H9 (cell line): ENCODE data around the gene UBE3C. TPM values are rescaled to one million over a fixed set of nuclear protein-coding genes. Genes with fewer than 3 reads are reported as not detected.

ENCODE experiments used
- DNase-seq: peaks from one replicate; pipeline ENCODE4 v3.0.0-alpha.2; 2017
- H2AFZ ChIP-seq: one replicate; pipeline ENCODE4 v1.6.1; 2013; ENCODE audit warnings: mild to moderate bottlenecking, low read length, control low read depth, moderate library complexity
- H2AK5ac ChIP-seq: 2 replicates; pipeline ENCODE4 v1.6.1; 2013; ENCODE audit warnings: low read length, control low read depth, mixed read lengths; ENCODE audit not compliant: insufficient read length
- H2BK120ac ChIP-seq: one replicate; pipeline ENCODE4 v1.6.1; 2013; ENCODE audit warnings: low read depth, mild to moderate bottlenecking, low read length, control low read depth, inconsistent platforms; ENCODE audit not compliant: poor library complexity, severe bottlenecking
- H2BK12ac ChIP-seq: 2 replicates; pipeline ENCODE4 v1.6.1; 2013; ENCODE audit warnings: low read length, control low read depth, mixed read lengths, low read depth; ENCODE audit not compliant: insufficient read length
- H2BK15ac ChIP-seq: 2 replicates; pipeline ENCODE4 v1.6.1; 2013; ENCODE audit warnings: low read depth, low read length, control low read depth
- H2BK20ac ChIP-seq: one replicate; pipeline ENCODE4 v1.6.1; 2013; ENCODE audit warnings: low read depth, mild to moderate bottlenecking, low read length, control low read depth, inconsistent platforms; ENCODE audit not compliant: poor library complexity, severe bottlenecking
- H2BK5ac ChIP-seq: 2 replicates; pipeline ENCODE4 v1.6.1; 2013; ENCODE audit warnings: low read length, control low read depth, mixed read lengths; ENCODE audit not compliant: insufficient read length
- H3K14ac ChIP-seq: 2 replicates; pipeline ENCODE4 v1.6.1; 2013; ENCODE audit warnings: low read length, control low read depth; ENCODE audit not compliant: insufficient read depth
- H3K18ac ChIP-seq: 2 replicates; pipeline ENCODE4 v1.6.1; 2013; ENCODE audit warnings: low read depth, mild to moderate bottlenecking, mixed read lengths, low read length, control low read depth; ENCODE audit not compliant: insufficient read length
- H3K23ac ChIP-seq: 2 replicates; pipeline ENCODE4 v1.6.1; 2013; ENCODE audit warnings: low read length, control low read depth, mixed read lengths, low read depth; ENCODE audit not compliant: insufficient read length
- H3K23me2 ChIP-seq: 2 replicates; pipeline ENCODE4 v1.6.1; 2013; ENCODE audit warnings: low read depth, mild to moderate bottlenecking, mixed read lengths, low read length, control low read depth; ENCODE audit not compliant: insufficient read length, poor library complexity, severe bottlenecking
- H3K27ac ChIP-seq: 2 replicates; pipeline ENCODE4 v1.5.1; 2013; ENCODE audit warnings: low read length, control low read depth, mixed read lengths, low read depth; ENCODE audit not compliant: insufficient read length
- H3K27me3 ChIP-seq: 2 replicates; pipeline ENCODE4 v1.6.1; 2013; ENCODE audit warnings: low read length, control low read depth, inconsistent platforms; ENCODE audit not compliant: insufficient read depth
- H3K4ac ChIP-seq: 2 replicates; pipeline ENCODE4 v1.6.1; 2013; ENCODE audit warnings: low read depth, mild to moderate bottlenecking, control low read depth, inconsistent platforms, low read length, moderate library complexity
- H3K4me1 ChIP-seq: 2 replicates; pipeline ENCODE4 v1.6.1; 2013; ENCODE audit warnings: low read length, control low read depth, inconsistent platforms; ENCODE audit not compliant: insufficient read depth
- H3K4me2 ChIP-seq: 2 replicates; pipeline ENCODE4 v1.6.1; 2013; ENCODE audit warnings: low read length, control low read depth, mixed read lengths; ENCODE audit not compliant: insufficient read length, insufficient read depth
- H3K56ac ChIP-seq: 2 replicates; pipeline ENCODE4 v1.6.1; 2013; ENCODE audit warnings: low read depth, mild to moderate bottlenecking, mixed read lengths, low read length, control low read depth; ENCODE audit not compliant: insufficient read length
- H3K79me1 ChIP-seq: 2 replicates; pipeline ENCODE4 v1.6.1; 2013; ENCODE audit warnings: low read depth, mild to moderate bottlenecking, moderate library complexity, low read length, control low read depth, inconsistent platforms; ENCODE audit not compliant: insufficient read depth, poor library complexity, severe bottlenecking
- H3K79me2 ChIP-seq: 2 replicates; pipeline ENCODE4 v1.6.1; 2013; ENCODE audit warnings: low read length, control low read depth, inconsistent platforms; ENCODE audit not compliant: insufficient read depth
- H3K9ac ChIP-seq: 2 replicates; pipeline ENCODE4 v1.6.1; 2013; ENCODE audit warnings: low read length, control low read depth, mixed read lengths; ENCODE audit not compliant: insufficient read length; ENCODE audit errors: extremely low read depth
- H3K9me3 ChIP-seq: one replicate; pipeline ENCODE4 v1.6.1; 2013; ENCODE audit warnings: low read depth, low read length, inconsistent platforms; ENCODE audit not compliant: control insufficient read depth
- H3T11ph ChIP-seq: one replicate; pipeline ENCODE4 v1.6.1; 2013; ENCODE audit warnings: mild to moderate bottlenecking, low read length, control low read depth, inconsistent platforms
- H4K20me1 ChIP-seq: one replicate; pipeline ENCODE4 v1.6.1; 2013; ENCODE audit not compliant: control insufficient read depth, insufficient read length, insufficient read depth
- H4K5ac ChIP-seq: 2 replicates; pipeline ENCODE4 v1.6.1; 2013; ENCODE audit warnings: low read depth, mild to moderate bottlenecking, mixed read lengths, low read length, control low read depth; ENCODE audit not compliant: insufficient read length
- H4K8ac ChIP-seq: replicated peaks from 2 replicates; pipeline ENCODE4 v1.6.1; 2013; ENCODE audit warnings: low read length, control low read depth, mixed read lengths, low read depth; ENCODE audit not compliant: insufficient read length
- H4K91ac ChIP-seq: 2 replicates; pipeline ENCODE4 v1.6.1; 2013; ENCODE audit warnings: low read depth, mild to moderate bottlenecking, moderate library complexity, mixed read lengths, low read length, control low read depth; ENCODE audit not compliant: insufficient read length
- H3K27ac Mint-ChIP-seq, 3 experiments: 2 replicates in 2 of 3; 3 replicates in 1 of 3; pipeline ENCODE4 v1.8.0; 2020 to 2021; ENCODE audit warnings: mixed read lengths in 3 of 3, mild to moderate bottlenecking in 1 of 3, moderate library complexity in 1 of 3
- H3K27me3 Mint-ChIP-seq: 2 replicates; pipeline ENCODE4 v1.8.0; 2021; ENCODE audit warnings: low read depth, mild to moderate bottlenecking, moderate library complexity, mixed read lengths
- H3K36me3 Mint-ChIP-seq, 3 experiments: 2 replicates in 2 of 3; 3 replicates in 1 of 3; pipeline ENCODE4 v1.8.0; 2020 to 2021; ENCODE audit warnings: low read depth in 3 of 3, mixed read lengths in 3 of 3; ENCODE audit not compliant: insufficient read depth in 1 of 3
- H3K4me1 Mint-ChIP-seq, 2 experiments: 2 replicates each; pipeline ENCODE4 v1.8.0; 2020; ENCODE audit warnings: mixed read lengths in 2 of 2
- H3K4me3 Mint-ChIP-seq, 2 experiments: 2 replicates in 1 of 2; 3 replicates in 1 of 2; pipeline ENCODE4 v1.8.0; 2020 to 2021; ENCODE audit warnings: mild to moderate bottlenecking in 2 of 2, mixed read lengths in 2 of 2, moderate library complexity in 1 of 2
- H3K9me3 Mint-ChIP-seq, 2 experiments: 2 replicates in 1 of 2; 3 replicates in 1 of 2; pipeline ENCODE4 v1.8.0; 2020; ENCODE audit warnings: mild to moderate bottlenecking in 2 of 2, mixed read lengths in 2 of 2, moderate library complexity in 1 of 2
- CTCF ChIP-seq: fragments of 200-600 bp; sonication (generic); conservative IDR thresholded peaks from 3 replicates; pipeline ENCODE4 v1.8.0; 2021; ENCODE audit warnings: antibody characterized with exemption, mild to moderate bottlenecking
- WGBS: extraction: QIAGEN DNeasy Blood & Tissue Kit; methylation state at CpG from one replicate; pipeline ENCODE4 v1.1.7; 2013; ENCODE audit warnings: missing lambda C conversion rate, low lambda C conversion rate, mixed read lengths; ENCODE audit not compliant: insufficient read length; ENCODE audit errors: extremely low coverage; 5-methylcytosine and 5-hydroxymethylcytosine counted together
- total RNA-seq: library from RNA; stranded (reverse); gene quantifications from 2 replicates; pipeline ENCODE4 v1.2.1, GENCODE V29; 2021

Gene UBE3C
- total RNA-seq, 1 experiment from 2014 or later: 63.3 TPM

GRCh38 chr7:157194948-157195347, 56.2 kb downstream of the UBE3C start:
- no peak overlapping the region for H4K8ac ChIP-seq
- no peak overlapping the region for H3K4ac ChIP-seq
- DNase-seq: no peak
- H3K56ac ChIP-seq: no peak overlapping the region
- no peaks in the 10 kb centered on the region for H3K27me3 ChIP-seq
- H2AFZ ChIP-seq: no peak overlapping the region
- H2BK20ac ChIP-seq: no peak overlapping the region
- no peaks in the 10 kb centered on the region for H3K27me3 Mint-ChIP-seq
- H2AK5ac ChIP-seq: no peak overlapping the region
- no peak overlapping the region for H3K27ac ChIP-seq
- H3K14ac ChIP-seq: no peak overlapping the region
- H4K5ac ChIP-seq: no peak overlapping the region
- no peak overlapping the region for H2BK120ac ChIP-seq
- H3K9ac ChIP-seq: no peak overlapping the region
- no peak overlapping the region for H2BK5ac ChIP-seq
- H3K79me2 ChIP-seq: no peaks in the 10 kb centered on the region
- no CpG with 5 or more reads among the region's 3 CpGs for WGBS
- H4K91ac ChIP-seq: no peak overlapping the region
- TF ChIP-seq CTCF: no peak
- H3K4me3 Mint-ChIP-seq: no peak overlapping the region
- H3K4me2 ChIP-seq: no peak overlapping the region
- peaks cover 3% of the 10 kb centered on the region for H3K79me1 ChIP-seq
- no peak overlapping the region for H3K27ac Mint-ChIP-seq
- no peak overlapping the region for H2BK15ac ChIP-seq
- no peaks in the 10 kb centered on the region for H3K9me3 ChIP-seq
- H3K18ac ChIP-seq: no peak overlapping the region
- no peaks in the 10 kb centered on the region for H3K23me2 ChIP-seq
- H4K20me1 ChIP-seq: no peaks in the 10 kb centered on the region
- no peak overlapping the region for H3K23ac ChIP-seq
- H2BK12ac ChIP-seq: no peak overlapping the region
- no peaks in the 10 kb centered on the region for H3K4me1 ChIP-seq
- H3K9me3 Mint-ChIP-seq: no peaks in the 10 kb centered on the region
- H3T11ph ChIP-seq: no peak overlapping the region
- no peaks in the 10 kb centered on the region for H3K4me1 Mint-ChIP-seq
- H3K36me3 Mint-ChIP-seq: peaks cover 34 to 77% (median 68%) of the 10 kb centered on the region in 3 experiments; a peak in 6 of 7 replicates
